Activated CD4-positive, alpha-beta memory T cell treated with anti-CD3 and anti-CD28 coated beads for 36 hours (primary cell): ENCODE measurements around the gene DGKG. TPM values are rescaled to one million over a fixed set of nuclear protein-coding genes. Genes with fewer than 3 reads are reported as not detected.

Experiments
- CTCF ChIA-PET: fragments of 350-600 bp; sonication (Branson Sonifier 250); formaldehyde crosslinking; loops from one replicate; lab custom pipeline; 2021; ENCODE audit warnings: antibody characterized with exemption, inconsistent platforms; lab: Charles Lee
- POLR2A ChIA-PET: fragments of 350-600 bp; sonication (Branson Sonifier 250); formaldehyde crosslinking; loops from one replicate; lab custom pipeline; 2021; ENCODE audit warnings: antibody characterized with exemption; lab: Charles Lee
- DNase-seq: peaks from one replicate; pipeline ENCODE4 v3.0.0-alpha.2; 2020
- H3K27ac Mint-ChIP-seq: one replicate; pipeline ENCODE4 v1.8.0; 2021; ENCODE audit warnings: mixed read lengths
- H3K27me3 Mint-ChIP-seq: one replicate; pipeline ENCODE4 v1.8.0; 2021; ENCODE audit warnings: mixed read lengths
- H3K36me3 Mint-ChIP-seq: one replicate; pipeline ENCODE4 v1.8.0; 2021; ENCODE audit warnings: mixed read lengths
- H3K4me1 Mint-ChIP-seq: one replicate; pipeline ENCODE4 v1.8.0; 2021; ENCODE audit warnings: low read depth, mixed read lengths
- H3K4me3 Mint-ChIP-seq: one replicate; pipeline ENCODE4 v1.8.0; 2021; ENCODE audit warnings: mild to moderate bottlenecking, mixed read lengths
- H3K9me3 Mint-ChIP-seq: one replicate; pipeline ENCODE4 v1.8.0; 2021; ENCODE audit warnings: mixed read lengths
- intact Hi-C: fragments of 100-400 bp; cut with micrococcal nuclease; formaldehyde crosslinking; loops from one replicate; pipeline ENCODE4 v1.15.1; 2023
- total RNA-seq, 2 experiments: library from RNA; stranded (reverse); gene quantifications; one replicate each; pipeline ENCODE4 v1.2.3, GENCODE V29; 2021

Gene DGKG
- total RNA-seq, 2 experiments from 2014 or later = 0.12 to 0.39 TPM

DNA sequence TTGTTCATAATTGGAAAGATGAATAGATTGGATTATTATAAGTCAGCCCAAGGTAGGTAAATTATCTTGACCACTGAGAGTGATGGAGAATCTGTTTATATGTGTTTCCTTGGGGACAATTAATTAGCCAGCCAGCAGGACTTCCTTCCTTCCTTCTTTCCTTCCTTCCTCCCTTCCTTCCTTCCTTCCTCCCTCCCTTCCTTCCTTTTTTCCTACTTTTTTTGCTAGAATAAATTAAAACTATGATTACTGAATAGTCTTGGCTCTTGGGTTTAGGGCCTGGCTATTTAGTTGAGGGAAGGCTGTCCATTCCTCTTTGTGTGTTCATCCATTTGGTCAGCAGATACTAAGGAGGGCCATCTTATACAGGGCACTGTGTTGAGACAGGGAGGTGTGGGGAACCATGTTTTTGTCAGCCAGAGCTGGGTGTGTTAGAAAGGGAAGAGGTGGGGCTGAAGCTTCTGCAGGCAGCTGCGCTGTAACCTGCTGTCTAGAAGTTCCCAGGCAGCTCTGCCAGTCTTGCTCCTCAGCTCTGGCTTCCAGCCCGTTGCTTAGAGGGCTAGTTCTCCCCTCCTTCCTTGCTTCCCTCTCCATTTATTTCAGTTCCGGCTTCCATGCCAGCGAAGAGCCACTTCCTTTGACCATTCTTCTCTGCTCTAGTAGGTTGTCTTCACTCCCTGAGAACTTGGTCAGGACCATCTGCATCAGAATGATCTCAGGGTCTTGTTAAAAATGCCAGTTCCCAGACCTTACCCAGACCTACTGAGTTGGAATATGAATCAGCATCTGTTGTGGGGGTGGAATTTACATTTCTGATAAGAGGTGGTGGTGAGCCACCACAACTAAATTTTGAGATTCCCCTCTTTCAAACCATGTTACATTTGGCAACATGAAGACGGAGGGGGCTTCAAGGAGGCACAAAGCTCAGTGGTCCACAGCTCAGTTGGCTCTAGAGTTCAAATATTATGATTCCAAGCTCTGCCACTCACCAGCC is 113.9 kb downstream of the DGKG start:
- intact Hi-C loops = loop anchor here (10.0 kb wide), 1 partner anchor 577 kb away; no protein-coding TSS in a partner anchor
- DNase-seq = peak; percentile 10
- Mint-ChIP-seq H3K27ac (no peak overlapping the region), H3K4me3 (no peak overlapping the region), H3K36me3 (no peaks in the 10 kb centered on the region), H3K4me1 (peaks cover 9% of the 10 kb centered on the region), H3K9me3 (no peaks in the 10 kb centered on the region), H3K27me3 (peaks cover 28% of the 10 kb centered on the region)
- ChIA-PET CTCF (interaction anchor here (0.7 to 0.9 kb wide), 3 partner anchors 21 to 305 kb away, joined by 3 read pairs; no protein-coding TSS in a partner anchor), POLR2A (interaction anchor here (0.5 kb wide), 1 partner anchor 1436 kb away, joined by 3 read pairs; the partner anchor contains the start of gene VPS8)

DNA sequence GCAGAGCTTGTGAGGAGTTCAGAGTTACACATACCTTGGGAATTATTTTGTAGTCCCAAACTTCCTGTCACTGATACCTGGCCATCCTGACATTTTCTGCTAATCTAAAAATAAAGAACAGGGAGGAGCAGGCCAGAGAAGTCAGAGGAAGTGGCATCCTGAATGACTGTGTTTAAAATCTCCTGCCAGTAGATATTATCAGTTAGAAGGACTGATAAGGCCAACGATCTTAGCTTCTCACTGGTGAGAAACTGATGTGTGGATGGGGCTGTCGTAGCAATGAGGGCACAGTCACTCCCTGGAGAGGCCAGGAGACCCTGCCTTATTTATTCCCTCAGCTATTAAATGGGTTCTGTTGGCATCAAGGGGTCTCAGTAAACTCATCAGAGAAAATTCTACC is 115.1 kb downstream of the DGKG start:
- ChIA-PET POLR2A (no interaction called here), CTCF (interaction anchor here (0.6 to 1.8 kb wide), 6 partner anchors 9 to 453 kb away, joined by 3 to 6 read pairs (median 4); no protein-coding TSS in a partner anchor)
- Mint-ChIP-seq H3K4me1 (peaks cover 16% of the 10 kb centered on the region), H3K9me3 (no peaks in the 10 kb centered on the region), H3K27ac (no peak overlapping the region), H3K27me3 (peaks cover 29% of the 10 kb centered on the region), H3K4me3 (no peak overlapping the region), H3K36me3 (no peaks in the 10 kb centered on the region)
- intact Hi-C loops = loop anchor here (10.0 kb wide), 1 partner anchor 578 kb away; no protein-coding TSS in a partner anchor
- DNase-seq = no peak

DNA sequence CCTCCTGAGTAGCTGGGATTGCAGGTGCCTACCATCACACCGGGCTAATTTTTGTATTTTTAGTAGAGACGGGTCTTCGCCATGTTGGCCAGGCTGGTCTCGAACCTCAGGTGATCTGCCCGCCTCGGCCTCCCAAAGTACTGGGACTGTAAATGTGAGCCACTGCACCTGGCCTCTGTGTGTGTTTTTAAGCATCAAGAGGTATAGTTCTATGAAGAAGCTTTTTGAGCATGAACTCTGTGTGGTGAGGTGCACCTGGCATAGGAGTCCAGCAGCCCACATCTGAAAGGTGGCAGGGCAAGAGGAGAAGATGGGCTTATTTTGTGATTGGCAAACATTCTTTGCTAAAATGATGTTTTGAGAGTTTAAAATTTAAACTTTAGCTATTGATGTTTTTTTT is 118.0 kb downstream of the DGKG start:
- POLR2A ChIA-PET = no interaction called here
- no peak overlapping the region for H3K4me3 Mint-ChIP-seq
- intact Hi-C loops = loop anchor here (5.0 to 10.0 kb wide), 2 partner anchors 242 to 581 kb away; no protein-coding TSS in a partner anchor
- CTCF ChIA-PET = interaction anchor here (1.3 to 2.2 kb wide), 3 partner anchors 15 to 296 kb away, joined by 4 to 17 read pairs (median 5); no protein-coding TSS in a partner anchor
- no peaks in the 10 kb centered on the region for H3K36me3 Mint-ChIP-seq
- no peak overlapping the region for H3K27ac Mint-ChIP-seq
- peaks cover 25% of the 10 kb centered on the region for H3K27me3 Mint-ChIP-seq
- no peak for DNase-seq
- no peaks in the 10 kb centered on the region for H3K9me3 Mint-ChIP-seq
- H3K4me1 Mint-ChIP-seq = peaks cover 16% of the 10 kb centered on the region

DNA sequence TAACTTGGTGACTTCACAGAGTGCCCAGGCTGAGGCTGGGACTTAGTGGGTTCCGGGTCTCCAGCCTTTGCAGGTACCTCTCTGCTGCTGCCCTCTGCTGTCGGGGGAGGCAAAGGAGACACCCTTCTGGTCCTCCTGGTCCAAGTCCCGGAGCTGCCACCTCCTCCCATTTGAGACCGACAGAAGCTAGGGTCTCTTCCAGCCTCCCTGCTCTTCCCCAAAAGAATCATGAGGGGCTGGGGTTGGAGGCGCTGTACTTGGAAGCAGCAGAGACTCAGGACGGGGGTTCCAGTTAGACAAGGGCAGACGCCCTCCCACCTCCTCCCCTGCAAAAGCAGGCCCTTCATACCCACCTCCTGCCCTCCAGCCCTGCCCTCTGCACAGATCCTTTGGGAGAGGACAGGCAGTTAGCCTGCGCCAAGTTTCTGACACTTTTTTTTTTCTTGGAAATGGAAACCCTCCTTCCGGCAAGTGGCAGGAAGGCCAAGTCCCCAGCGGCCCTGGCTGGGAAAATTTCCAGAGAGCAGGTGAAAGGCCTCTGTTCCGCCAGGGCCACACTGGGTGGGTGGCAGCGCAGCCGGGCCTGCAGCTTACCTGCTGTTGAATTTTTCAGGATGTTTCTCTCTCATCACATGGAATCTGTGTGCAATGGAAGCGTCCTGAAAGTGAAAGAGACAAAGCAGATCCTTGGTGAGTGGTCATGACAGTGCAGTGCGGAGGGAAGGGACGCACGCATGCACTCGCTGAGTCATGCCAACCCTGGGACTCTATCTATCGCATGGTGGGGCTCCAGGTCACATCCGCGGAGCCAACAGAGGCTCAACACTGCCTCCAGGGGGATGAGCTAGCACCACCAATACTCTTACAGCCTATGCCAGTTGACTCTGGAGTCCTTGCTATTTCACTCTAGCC is 119.9 kb downstream of the DGKG start:
- no peak overlapping the region for H3K4me3 Mint-ChIP-seq
- ChIA-PET CTCF (interaction anchor here (0.8 to 2.2 kb wide), 18 partner anchors 11 to 298 kb away, joined by 3 to 17 read pairs (median 4); no protein-coding TSS in a partner anchor), POLR2A (no interaction called here)
- DNase-seq = peak; percentile 82
- intact Hi-C loops = loop anchor here (1.0 to 10.0 kb wide), 5 partner anchors 133 to 583 kb away; partner anchors contain the start of gene ETV5
- no peak overlapping the region for H3K27ac Mint-ChIP-seq
- peaks cover 22% of the 10 kb centered on the region for H3K27me3 Mint-ChIP-seq
- H3K36me3 Mint-ChIP-seq = no peaks in the 10 kb centered on the region
- H3K4me1 Mint-ChIP-seq = peaks cover 7% of the 10 kb centered on the region
- no peaks in the 10 kb centered on the region for H3K9me3 Mint-ChIP-seq

DNA sequence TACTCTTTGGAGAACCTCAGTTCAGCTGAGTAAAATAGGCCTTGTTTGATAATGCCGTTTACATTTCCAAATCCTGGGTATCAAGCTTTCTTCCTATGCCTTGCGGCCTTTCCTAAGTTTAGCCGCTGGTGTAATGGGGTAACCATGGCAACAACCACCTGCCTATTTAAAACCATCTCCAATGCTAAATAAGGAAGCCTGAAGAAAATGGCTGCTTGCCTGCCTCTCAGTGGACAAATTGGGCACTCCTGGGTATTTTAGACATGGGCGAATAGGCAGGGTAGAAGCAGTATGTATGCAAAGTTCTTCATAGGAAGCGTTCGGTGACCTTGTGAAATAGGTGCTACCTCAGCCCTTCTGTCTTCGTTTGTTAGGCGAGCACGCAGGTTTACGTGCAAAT is 122.7 kb downstream of the DGKG start:
- H3K4me1 Mint-ChIP-seq = peaks cover 13% of the 10 kb centered on the region
- no peaks in the 10 kb centered on the region for H3K9me3 Mint-ChIP-seq
- ChIA-PET CTCF (no interaction called here), POLR2A (no interaction called here)
- no peak overlapping the region for H3K4me3 Mint-ChIP-seq
- intact Hi-C loops = no loop called here
- H3K27ac Mint-ChIP-seq = no peak overlapping the region
- DNase-seq = no peak
- H3K36me3 Mint-ChIP-seq = no peaks in the 10 kb centered on the region
- peaks cover 14% of the 10 kb centered on the region for H3K27me3 Mint-ChIP-seq

DNA sequence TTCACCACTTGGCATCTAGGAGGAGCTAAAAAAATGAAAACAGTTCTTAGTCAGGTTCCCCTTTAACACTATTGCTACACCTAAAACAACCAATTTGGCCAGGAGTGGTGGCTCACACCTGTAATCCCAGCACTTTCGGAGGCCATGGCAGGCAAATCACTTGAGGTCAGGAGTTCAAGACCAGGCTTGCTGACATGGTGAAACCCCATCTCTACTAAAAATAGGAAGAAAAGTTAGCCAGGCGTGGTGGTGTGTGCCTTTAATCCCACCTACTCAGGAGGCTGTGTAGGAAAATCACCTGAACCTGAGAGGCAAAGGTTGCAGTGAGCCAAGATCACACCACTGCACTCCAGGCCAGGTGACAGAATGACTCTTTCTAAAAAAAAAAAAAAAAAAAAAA is 124.1 kb downstream of the DGKG start:
- Mint-ChIP-seq H3K9me3 (no peaks in the 10 kb centered on the region), H3K36me3 (no peaks in the 10 kb centered on the region), H3K4me3 (no peak overlapping the region), H3K27ac (no peak overlapping the region), H3K4me1 (peaks cover 13% of the 10 kb centered on the region), H3K27me3 (peaks cover 10% of the 10 kb centered on the region)
- POLR2A ChIA-PET = no interaction called here
- CTCF ChIA-PET = no interaction called here
- DNase-seq = no peak
- intact Hi-C loops = no loop called here

DNA sequence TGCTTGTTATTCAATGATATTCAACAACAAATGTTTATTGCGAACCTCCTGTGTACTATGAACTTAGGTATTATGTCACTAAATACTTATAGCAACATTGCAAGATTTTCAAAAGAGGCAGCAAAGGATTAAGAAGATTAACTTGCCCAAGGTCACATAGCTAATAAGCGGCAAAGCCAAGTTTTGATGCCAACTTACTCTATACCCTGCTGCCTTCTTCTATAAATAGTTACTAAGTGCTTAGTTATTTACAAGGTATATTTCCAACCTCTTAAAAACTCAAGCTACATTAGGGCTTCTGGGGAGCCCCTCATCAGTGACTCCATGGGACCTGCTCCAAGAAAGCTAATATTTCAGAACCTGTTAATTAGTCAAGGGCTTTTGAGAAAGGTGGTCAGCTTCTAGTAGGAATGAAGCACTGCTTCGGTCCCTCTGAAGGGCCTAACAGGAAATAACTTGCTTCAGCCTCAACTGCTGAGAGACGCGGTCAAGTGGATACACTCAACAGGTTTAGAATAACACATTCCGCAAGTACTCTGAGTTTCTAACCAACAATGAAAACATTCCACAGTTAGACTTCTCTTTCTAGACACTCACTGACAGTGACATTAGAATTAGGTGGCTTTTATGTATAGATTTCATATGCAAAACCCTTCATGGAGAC is 125.5 kb downstream of the DGKG start:
- H3K4me1 Mint-ChIP-seq = peaks cover 6% of the 10 kb centered on the region

DNA sequence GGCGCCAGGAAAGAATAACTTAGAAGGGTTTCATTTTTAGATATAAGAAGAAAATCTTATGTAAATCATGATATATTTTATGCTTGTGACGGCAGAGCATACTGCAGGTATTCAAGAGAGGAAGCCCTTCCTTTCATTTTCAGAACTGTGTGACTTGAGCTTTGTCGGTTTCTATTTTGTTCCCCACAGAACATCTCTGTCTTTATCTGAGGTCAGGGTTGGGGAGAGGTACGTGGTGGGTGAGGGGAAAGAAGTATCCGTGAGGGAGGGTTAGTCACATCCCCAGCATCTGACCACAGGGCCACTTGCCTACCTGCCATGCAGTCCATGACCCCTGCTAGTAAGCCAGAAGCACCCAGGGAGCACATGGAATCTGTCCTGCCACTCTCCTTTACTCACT is 126.5 kb downstream of the DGKG start:
- DNase-seq = no peak
- intact Hi-C loops = loop anchor here (1.0 kb wide), 1 partner anchor 127 kb away; no protein-coding TSS in a partner anchor
- ChIA-PET POLR2A (no interaction called here), CTCF (no interaction called here)
- H3K27me3 Mint-ChIP-seq = peaks cover 13% of the 10 kb centered on the region
- H3K4me3 Mint-ChIP-seq = no peak overlapping the region
- peaks cover 6% of the 10 kb centered on the region for H3K4me1 Mint-ChIP-seq
- no peaks in the 10 kb centered on the region for H3K9me3 Mint-ChIP-seq
- H3K36me3 Mint-ChIP-seq = no peaks in the 10 kb centered on the region
- no peak overlapping the region for H3K27ac Mint-ChIP-seq

More for the DNA sequence above, 125.5 kb downstream of the DGKG start:
- ChIA-PET CTCF (interaction anchor here (1.8 kb wide), 1 partner anchor 254 kb away, joined by 6 read pairs; no protein-coding TSS in a partner anchor), POLR2A (no interaction called here)
- DNase-seq = no peak
- H3K36me3 Mint-ChIP-seq = no peaks in the 10 kb centered on the region
- H3K27ac Mint-ChIP-seq = no peak overlapping the region
- no peak overlapping the region for H3K4me3 Mint-ChIP-seq
- peaks cover 11% of the 10 kb centered on the region for H3K27me3 Mint-ChIP-seq
- H3K9me3 Mint-ChIP-seq = no peaks in the 10 kb centered on the region
- intact Hi-C loops = no loop called here

DNA sequence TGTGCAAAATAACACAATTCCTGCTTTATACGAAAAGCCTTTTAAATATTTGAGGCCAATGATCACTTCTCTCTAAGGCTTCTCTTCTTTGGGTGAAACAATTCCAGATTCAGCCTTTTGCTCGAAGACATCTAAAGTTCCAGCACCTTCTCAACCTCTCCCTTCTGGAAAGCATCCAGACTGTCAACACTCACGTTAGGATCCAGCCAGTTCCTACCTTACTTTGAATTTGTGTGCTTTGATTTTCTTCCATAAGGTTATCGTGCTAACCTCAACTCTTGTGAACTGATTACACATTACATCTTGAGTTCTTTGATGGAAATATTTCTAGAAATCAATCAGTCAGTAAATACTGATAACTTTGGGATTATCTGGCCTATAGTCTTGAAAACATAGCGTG is 127.9 kb downstream of the DGKG start:
- DNase-seq = no peak
- Mint-ChIP-seq H3K4me1 (peaks cover 6% of the 10 kb centered on the region), H3K27me3 (peaks cover 17% of the 10 kb centered on the region), H3K9me3 (no peaks in the 10 kb centered on the region), H3K4me3 (no peak overlapping the region), H3K27ac (no peak overlapping the region), H3K36me3 (no peaks in the 10 kb centered on the region)
- intact Hi-C loops = no loop called here
- CTCF ChIA-PET = no interaction called here
- POLR2A ChIA-PET = no interaction called here

DNA sequence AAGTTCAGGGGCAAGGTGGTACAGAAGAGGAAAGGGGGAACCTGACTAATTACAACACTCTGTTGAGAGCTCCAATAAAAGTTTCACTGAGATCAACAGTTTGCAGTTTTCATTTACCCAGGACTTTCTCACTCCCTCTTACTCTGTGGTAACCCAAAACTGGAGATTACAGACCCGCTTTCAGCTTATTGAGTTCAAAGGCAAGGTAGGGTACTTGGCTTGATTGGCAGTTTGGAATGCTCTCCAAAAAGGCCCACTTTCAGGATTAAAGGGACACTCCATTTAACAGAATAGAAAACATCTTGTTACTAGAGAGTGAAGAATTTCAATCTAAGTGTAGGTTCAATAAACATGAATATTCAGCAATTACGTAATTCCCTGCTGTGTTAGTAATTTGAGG is 135.6 kb downstream of the DGKG start:
- Mint-ChIP-seq H3K36me3 (no peaks in the 10 kb centered on the region), H3K27ac (no peak overlapping the region), H3K9me3 (no peaks in the 10 kb centered on the region), H3K27me3 (peaks cover 34% of the 10 kb centered on the region), H3K4me3 (no peak overlapping the region), H3K4me1 (no peaks in the 10 kb centered on the region)
- no peak for DNase-seq
- intact Hi-C loops = no loop called here
- CTCF ChIA-PET = interaction anchor here (0.6 to 0.8 kb wide), 2 partner anchors 248 to 313 kb away, joined by 3 read pairs; no protein-coding TSS in a partner anchor
- POLR2A ChIA-PET = no interaction called here

DNA sequence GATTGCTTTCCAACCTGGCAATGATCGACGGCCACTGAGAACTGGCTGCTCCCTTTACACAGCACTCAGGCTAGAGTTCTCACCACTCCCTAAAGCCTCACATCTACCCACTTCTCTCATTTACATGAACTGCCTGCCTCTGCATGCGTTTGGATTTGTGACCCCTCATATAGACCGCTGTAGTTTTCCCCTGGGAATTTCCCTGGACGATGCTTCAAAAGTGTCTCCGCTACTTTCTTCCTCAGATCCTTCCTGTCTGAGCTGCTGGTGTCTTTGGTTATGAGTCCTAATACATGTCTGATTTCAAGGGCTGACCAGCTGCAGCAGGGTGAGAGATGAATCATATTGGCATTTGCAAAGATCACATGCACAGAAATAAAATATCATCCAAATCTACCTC is 136.4 kb downstream of the DGKG start:
- Mint-ChIP-seq H3K4me3 (no peak overlapping the region), H3K9me3 (no peaks in the 10 kb centered on the region), H3K27me3 (peaks cover 31% of the 10 kb centered on the region), H3K27ac (no peak overlapping the region), H3K36me3 (no peaks in the 10 kb centered on the region), H3K4me1 (no peaks in the 10 kb centered on the region)
- ChIA-PET POLR2A (no interaction called here), CTCF (interaction anchor here (0.8 kb wide), 1 partner anchor 314 kb away, joined by 3 read pairs; no protein-coding TSS in a partner anchor)
- DNase-seq = no peak
- intact Hi-C loops = no loop called here
